Suprapubic skin (tissue), 4 donors: ENCODE measurements around the gene ANKRD24. TPM values are rescaled to one million over a fixed set of nuclear protein-coding genes. Genes with fewer than 3 reads are reported as not detected.
"Not testable (repeated sequence)": the region's sequence is repeated elsewhere in the genome, so short reads cannot be mapped to it uniquely, and the experiment has no call there.

Source experiments
- DNase-seq, 2 donors: peaks; one replicate each; pipeline ENCODE4 v3.0.0-alpha.2; 2019; ENCODE audit warnings: low spot score in 2 of 2
- H3K27ac ChIP-seq: fragments of 200-600 bp; sonication (generic); one replicate; pipeline ENCODE4 v1.5.1; 2019
- H3K27me3 ChIP-seq: fragments of 200-600 bp; sonication (generic); one replicate; pipeline ENCODE4 v1.5.1; 2019
- H3K36me3 ChIP-seq: fragments of 200-600 bp; sonication (generic); one replicate; pipeline ENCODE4 v1.5.1; 2019
- H3K4me1 ChIP-seq: fragments of 200-600 bp; sonication (generic); one replicate; pipeline ENCODE4 v1.5.1; 2019
- H3K4me3 ChIP-seq: fragments of 200-600 bp; sonication (generic); one replicate; pipeline ENCODE4 v1.5.1; 2019; ENCODE audit warnings: mild to moderate bottlenecking
- H3K9me3 ChIP-seq: fragments of 200-600 bp; sonication (generic); one replicate; pipeline ENCODE4 v1.5.1; 2019
- EP300 ChIP-seq: sonication (generic); formaldehyde crosslinking; IDR thresholded peaks from one replicate; pipeline ENCODE4 v1.6.1; 2017; ENCODE audit warnings: antibody characterized with exemption
- POLR2A ChIP-seq, 2 donors: fragments of 450-650 bp; IDR thresholded peaks; one replicate each; pipeline ENCODE4 v1.6.1; 2017; ENCODE audit warnings: antibody characterized with exemption in 2 of 2, mild to moderate bottlenecking in 2 of 2, moderate library complexity in 2 of 2
- POLR2AphosphoS5 ChIP-seq, 3 donors: sonication (generic); formaldehyde crosslinking; IDR thresholded peaks; one replicate each; pipeline ENCODE4 v1.6.1; 2017; ENCODE audit warnings: antibody characterized with exemption in 3 of 3
- WGBS: methylation state at CpG from one replicate; pipeline ENCODE4 v1.1.5; 2018; 5-methylcytosine and 5-hydroxymethylcytosine counted together
- total RNA-seq, 4 donors: library from RNA; depleted of rRNA; stranded (reverse); fragments of >200 nt; gene quantifications; one replicate each; pipeline ENCODE4 v1.1.0, GENCODE V29; 2016
- TF ChIP-seq, protein P1 (sequence below), 2 donors: fragments of 200-600 bp in 1 of 2; fragments of 450-650 bp in 1 of 2; sonication (generic) in 1 of 2; IDR thresholded peaks; one replicate each; pipeline ENCODE4 v1.5.1; 2016 to 2019; ENCODE audit warnings: antibody characterized with exemption in 2 of 2, mild to moderate bottlenecking in 1 of 2, moderate library complexity in 1 of 2

The ANKRD24 gene
- total RNA-seq, 4 donors from 2014 or later = 0.44 to 0.87 (median 0.54) TPM

DNA sequence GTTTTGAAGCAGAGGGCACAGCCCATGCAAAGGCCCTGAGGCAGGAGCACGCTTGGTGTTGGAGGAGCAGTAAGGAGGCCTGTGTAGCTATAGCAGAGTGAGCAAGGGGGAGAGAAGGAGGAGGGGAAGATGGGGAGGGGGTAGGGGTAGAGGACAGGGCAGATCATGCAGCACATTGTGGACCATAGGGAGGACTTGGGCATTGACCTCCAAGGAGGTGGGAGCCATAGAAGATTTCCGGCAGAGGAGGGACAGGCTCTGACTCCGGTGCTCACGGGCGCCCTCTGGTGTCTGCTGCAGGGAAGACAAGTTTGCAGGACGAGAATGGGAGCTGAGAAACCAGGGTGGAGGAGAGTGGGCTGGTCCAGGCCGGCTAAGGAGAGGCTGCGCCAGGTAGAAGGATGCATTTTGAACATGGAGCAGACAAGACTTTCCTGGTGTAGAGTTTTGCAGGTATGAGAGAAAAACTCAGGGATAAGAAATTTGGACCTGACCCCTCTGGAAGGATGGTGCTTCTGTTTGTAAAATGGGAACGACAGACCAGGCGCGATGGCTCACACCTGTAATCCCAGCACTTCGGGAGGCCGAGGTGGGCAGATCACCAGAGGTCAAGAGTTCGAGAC is 42.8 kb upstream of the ANKRD24 start:
- peaks cover 9% of the 10 kb centered on the region for H3K4me1 ChIP-seq
- no peaks in the 10 kb centered on the region for H3K36me3 ChIP-seq
- no peak for TF ChIP-seq POLR2A (IDR thresholded peaks at IDR 0.05)
- TF ChIP-seq EP300 = no peak
- TF ChIP-seq, protein P1, sequence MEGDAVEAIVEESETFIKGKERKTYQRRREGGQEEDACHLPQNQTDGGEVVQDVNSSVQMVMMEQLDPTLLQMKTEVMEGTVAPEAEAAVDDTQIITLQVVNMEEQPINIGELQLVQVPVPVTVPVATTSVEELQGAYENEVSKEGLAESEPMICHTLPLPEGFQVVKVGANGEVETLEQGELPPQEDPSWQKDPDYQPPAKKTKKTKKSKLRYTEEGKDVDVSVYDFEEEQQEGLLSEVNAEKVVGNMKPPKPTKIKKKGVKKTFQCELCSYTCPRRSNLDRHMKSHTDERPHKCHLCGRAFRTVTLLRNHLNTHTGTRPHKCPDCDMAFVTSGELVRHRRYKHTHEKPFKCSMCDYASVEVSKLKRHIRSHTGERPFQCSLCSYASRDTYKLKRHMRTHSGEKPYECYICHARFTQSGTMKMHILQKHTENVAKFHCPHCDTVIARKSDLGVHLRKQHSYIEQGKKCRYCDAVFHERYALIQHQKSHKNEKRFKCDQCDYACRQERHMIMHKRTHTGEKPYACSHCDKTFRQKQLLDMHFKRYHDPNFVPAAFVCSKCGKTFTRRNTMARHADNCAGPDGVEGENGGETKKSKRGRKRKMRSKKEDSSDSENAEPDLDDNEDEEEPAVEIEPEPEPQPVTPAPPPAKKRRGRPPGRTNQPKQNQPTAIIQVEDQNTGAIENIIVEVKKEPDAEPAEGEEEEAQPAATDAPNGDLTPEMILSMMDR (IDR thresholded peaks at IDR 0.05) = peak; percentile 51 to 86
- TF ChIP-seq POLR2AphosphoS5 (IDR thresholded peaks at IDR 0.05) = no peak
- no peak overlapping the region for H3K4me3 ChIP-seq
- 36% methylated on average over 14 of the region's 14 CpGs for WGBS
- H3K27me3 ChIP-seq = no peaks in the 10 kb centered on the region
- DNase-seq = peak; percentile 84 to 88
- no peak overlapping the region for H3K27ac ChIP-seq
- no peaks in the 10 kb centered on the region for H3K9me3 ChIP-seq

DNA sequence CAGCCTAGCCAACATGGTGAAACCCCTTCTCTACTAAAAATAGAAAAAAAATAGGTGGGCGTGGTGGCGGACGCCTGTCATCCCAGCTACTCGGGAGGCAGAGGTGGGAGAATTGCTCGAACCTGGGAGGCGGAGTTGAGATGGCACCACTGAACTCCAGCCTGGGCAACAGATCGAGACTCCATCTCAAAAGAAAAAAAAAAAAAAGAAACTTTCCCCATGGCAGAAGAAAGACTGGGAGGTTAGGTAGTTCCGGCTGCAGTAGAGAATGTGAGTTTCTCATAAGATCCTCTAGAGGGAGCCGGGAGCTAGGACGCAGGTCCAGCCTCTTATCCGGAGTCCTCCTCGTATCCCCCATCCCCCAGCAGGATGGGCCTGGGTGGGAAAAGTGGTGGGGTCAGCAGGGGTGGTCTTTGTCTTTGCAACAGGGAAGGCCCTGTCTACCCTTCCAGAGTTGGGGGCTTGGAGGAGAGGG is 42.2 kb upstream of the ANKRD24 start:
- H3K27me3 ChIP-seq = peaks cover 2% of the 10 kb centered on the region
- no peak for TF ChIP-seq POLR2AphosphoS5 (IDR thresholded peaks at IDR 0.05)
- no peak for TF ChIP-seq EP300
- no peak for TF ChIP-seq POLR2A (IDR thresholded peaks at IDR 0.05)
- TF ChIP-seq, protein P1 (IDR thresholded peaks at IDR 0.05) = peak; percentile 38 to 44
- no peak overlapping the region for H3K4me3 ChIP-seq
- no peaks in the 10 kb centered on the region for H3K9me3 ChIP-seq
- H3K27ac ChIP-seq = no peak overlapping the region
- no peak for DNase-seq
- H3K4me1 ChIP-seq = peaks cover 9% of the 10 kb centered on the region
- H3K36me3 ChIP-seq = no peaks in the 10 kb centered on the region
- 26% methylated on average over 12 of the region's 12 CpGs for WGBS

DNA sequence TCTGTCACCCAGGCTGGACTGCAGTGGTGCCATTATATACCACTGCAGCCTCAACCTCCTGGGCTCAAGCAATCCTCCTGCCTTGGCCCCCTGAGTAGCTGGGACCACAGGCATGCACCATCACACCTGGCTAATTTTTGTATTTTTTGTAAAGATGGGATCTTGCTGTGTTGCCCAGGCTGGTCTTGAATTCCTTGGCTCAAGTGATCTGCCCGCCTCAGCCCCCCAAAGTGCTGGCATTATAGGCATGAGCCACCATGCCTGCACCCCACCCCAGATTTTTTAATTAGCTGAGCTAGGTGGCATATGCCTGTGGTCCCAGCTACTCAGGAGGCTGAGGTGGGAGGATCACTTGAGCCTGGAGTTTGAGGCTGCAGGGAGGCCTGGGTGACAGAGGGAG is 39.6 kb upstream of the ANKRD24 start:
- WGBS = 42% methylated on average over 1 of the region's 1 CpG
- not testable (repeated sequence) for H3K9me3 ChIP-seq, H3K27ac ChIP-seq, H3K4me3 ChIP-seq, H3K36me3 ChIP-seq, DNase-seq
- Histone ChIP-seq H3K4me1 (peaks cover 12% of the 10 kb centered on the region), H3K27me3 (peaks cover 12% of the 10 kb centered on the region)

DNA sequence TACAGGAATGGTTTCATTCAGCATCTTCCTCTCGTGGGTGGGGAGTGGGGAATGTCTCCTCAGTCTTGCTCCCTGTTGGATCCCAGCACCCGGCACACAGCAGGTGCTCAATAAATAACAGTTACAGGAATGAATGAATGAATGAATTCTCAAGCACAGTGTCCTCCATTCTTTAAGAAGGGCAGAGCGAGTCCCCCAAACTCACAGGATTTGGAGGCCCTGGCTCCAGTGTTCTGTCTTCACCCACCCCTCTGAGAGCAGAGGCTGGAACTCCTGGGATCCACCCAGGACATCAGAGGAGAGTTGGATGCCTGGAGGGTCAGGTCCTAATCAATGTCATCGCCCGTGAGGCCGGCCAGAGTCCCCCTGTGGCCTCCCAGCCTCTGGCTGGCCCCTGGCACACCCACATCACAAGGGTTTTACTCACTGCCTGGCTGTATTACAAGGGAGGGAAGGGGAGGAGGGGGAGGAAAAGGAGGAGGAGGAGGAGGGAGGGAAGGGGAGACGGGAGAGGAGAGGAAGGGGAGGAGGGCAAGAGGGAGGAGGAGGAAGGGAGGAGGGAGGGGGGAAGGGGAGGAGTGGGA is 37.7 kb upstream of the ANKRD24 start:
- WGBS = 32% methylated on average over 7 of the region's 7 CpGs
- Histone ChIP-seq H3K4me3 (no peak overlapping the region), H3K27ac (no peak overlapping the region), H3K4me1 (peaks cover 12% of the 10 kb centered on the region), H3K27me3 (peaks cover 20% of the 10 kb centered on the region), H3K36me3 (no peaks in the 10 kb centered on the region), H3K9me3 (no peaks in the 10 kb centered on the region)
- TF ChIP-seq EP300 = no peak
- TF ChIP-seq POLR2A (IDR thresholded peaks at IDR 0.05) = no peak
- TF ChIP-seq, protein P1 (IDR thresholded peaks at IDR 0.05) = no peak
- no peak for TF ChIP-seq POLR2AphosphoS5 (IDR thresholded peaks at IDR 0.05)
- DNase-seq = no peak

DNA sequence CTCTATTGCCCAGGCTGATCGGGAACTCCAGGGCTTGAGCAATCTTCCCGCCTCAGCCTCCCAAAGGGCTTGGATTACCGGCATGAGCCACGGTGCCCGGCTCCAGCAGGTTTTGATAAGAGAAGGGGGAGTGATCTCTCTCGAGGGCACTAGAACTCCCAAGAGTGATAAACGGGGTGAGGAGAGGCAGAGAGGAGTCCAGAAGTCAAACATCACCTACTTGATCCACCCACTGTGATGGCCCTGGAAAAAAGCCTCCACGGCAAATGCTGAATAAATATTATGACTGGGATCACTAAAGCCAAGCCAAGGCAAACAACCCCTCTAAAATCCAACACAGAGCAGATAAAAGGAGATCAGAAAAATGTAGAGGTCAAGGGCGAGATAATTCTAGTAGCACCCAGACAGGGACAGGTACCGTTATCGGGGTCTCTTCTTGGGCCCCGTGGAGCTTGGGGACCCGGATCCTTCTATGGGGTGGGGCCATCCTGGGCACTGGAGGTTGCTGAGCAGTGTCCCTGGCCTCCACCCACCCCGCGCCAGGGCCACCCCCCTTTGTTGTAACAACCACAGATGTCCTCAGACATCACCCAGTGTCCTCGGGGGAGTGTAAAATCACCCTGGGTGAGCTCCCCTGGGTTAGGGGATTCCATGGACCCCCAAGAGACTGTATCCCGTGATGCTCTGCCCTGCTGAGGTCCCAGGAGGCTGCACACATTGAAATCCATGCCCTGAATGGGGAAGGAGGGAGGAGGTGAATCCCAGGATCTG is 32.8 kb upstream of the ANKRD24 start:
- H3K27ac ChIP-seq = no peak overlapping the region
- WGBS = 67% methylated on average over 16 of the region's 17 CpGs
- TF ChIP-seq, protein P1 (IDR thresholded peaks at IDR 0.05) = no peak
- TF ChIP-seq POLR2A (IDR thresholded peaks at IDR 0.05) (no peak), POLR2AphosphoS5 (IDR thresholded peaks at IDR 0.05) (no peak), EP300 (no peak)
- no peaks in the 10 kb centered on the region for H3K36me3 ChIP-seq
- H3K4me1 ChIP-seq = peaks cover 3% of the 10 kb centered on the region
- H3K9me3 ChIP-seq = no peaks in the 10 kb centered on the region
- no peak for DNase-seq
- peaks cover 43% of the 10 kb centered on the region for H3K27me3 ChIP-seq
- no peak overlapping the region for H3K4me3 ChIP-seq
